Activated CD4-positive, alpha-beta T cell treated with anti-CD3 and anti-CD28 coated beads, Interleukin-2, amount 10 ng/mL, durations not matched to agents 7 days and 5 days (primary cell): ENCODE measurements around the gene ZW10. TPM values are rescaled to one million over a fixed set of nuclear protein-coding genes. Genes with fewer than 3 reads are reported as not detected.

Experiments used
- CTCF ChIA-PET: fragments of 350-600 bp; sonication (Branson Sonifier 250); formaldehyde crosslinking; loops from one replicate; lab custom pipeline; 2021; ENCODE audit warnings: antibody characterized with exemption; lab: Charles Lee
- POLR2A ChIA-PET: fragments of 350-600 bp; sonication (Branson Sonifier 250); formaldehyde crosslinking; loops from one replicate; lab custom pipeline; 2021; ENCODE audit warnings: antibody characterized with exemption; lab: Charles Lee
- DNase-seq: peaks from one replicate; pipeline ENCODE4 v3.0.0-alpha.2; 2020
- H3K27ac Mint-ChIP-seq: one replicate; pipeline ENCODE4 v1.8.0; 2021; ENCODE audit warnings: mild to moderate bottlenecking, moderate library complexity, mixed read lengths
- H3K27me3 Mint-ChIP-seq: one replicate; pipeline ENCODE4 v1.8.0; 2021; ENCODE audit warnings: mixed read lengths
- H3K36me3 Mint-ChIP-seq: one replicate; pipeline ENCODE4 v1.8.0; 2021; ENCODE audit warnings: low read depth, mixed read lengths
- H3K4me1 Mint-ChIP-seq: one replicate; pipeline ENCODE4 v1.8.0; 2021; ENCODE audit warnings: mixed read lengths
- H3K4me3 Mint-ChIP-seq: one replicate; pipeline ENCODE4 v1.8.0; 2021; ENCODE audit warnings: mild to moderate bottlenecking, moderate library complexity, mixed read lengths
- H3K9me3 Mint-ChIP-seq: one replicate; pipeline ENCODE4 v1.8.0; 2021; ENCODE audit warnings: mixed read lengths
- total RNA-seq, 2 experiments: library from RNA; stranded (reverse); gene quantifications; one replicate each; pipeline ENCODE4 v1.2.3, GENCODE V29; 2021

The ZW10 gene
- total RNA-seq, 2 experiments from 2014 or later, result 19.9 to 20.8 TPM

DNA sequence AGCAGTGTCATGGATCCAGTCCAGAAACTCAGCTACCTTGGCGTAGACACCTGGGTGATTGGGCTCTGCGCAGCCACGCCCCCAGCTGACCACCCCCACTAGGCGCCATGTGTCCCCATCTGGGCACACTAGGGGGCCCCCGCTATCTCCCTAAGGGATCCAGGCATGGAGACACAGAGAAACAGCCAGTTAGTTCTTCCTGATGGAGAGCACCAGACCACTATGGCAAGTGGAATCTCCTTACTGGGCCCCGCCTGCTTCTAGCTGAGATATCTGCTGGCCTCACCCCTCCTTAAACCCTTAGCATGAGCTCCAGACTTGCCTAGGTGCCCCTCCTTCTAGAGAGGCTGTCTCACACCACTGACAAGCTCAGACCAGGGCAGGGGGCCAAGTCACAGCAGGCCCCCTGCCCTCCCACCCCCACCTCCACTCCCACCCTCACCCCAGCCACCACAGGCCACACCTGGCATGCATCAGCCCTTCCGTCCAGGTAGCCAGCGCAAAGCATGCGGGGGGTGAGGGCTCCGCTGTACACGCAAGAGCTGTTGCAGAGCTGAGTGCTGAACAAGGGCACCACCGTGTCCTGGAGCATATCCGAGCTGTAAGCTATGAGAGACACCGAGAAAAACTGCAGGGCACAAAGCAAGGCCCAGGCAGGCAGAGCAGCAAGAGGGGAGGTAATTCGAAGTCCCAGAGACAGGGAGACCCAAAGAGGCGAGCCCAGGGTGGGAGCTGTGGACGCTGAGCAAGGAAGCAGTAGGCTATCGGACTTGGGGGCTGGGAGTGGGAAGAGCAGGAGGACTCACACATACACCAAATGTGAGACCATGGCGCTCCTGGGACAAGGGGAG lies 83.5 kb downstream of the ZW10 start:
- no peak for DNase-seq
- H3K27me3 Mint-ChIP-seq, result no peaks in the 10 kb centered on the region
- no peaks in the 10 kb centered on the region for H3K36me3 Mint-ChIP-seq
- no peak overlapping the region for H3K27ac Mint-ChIP-seq
- POLR2A ChIA-PET, result no interaction called here
- no peak overlapping the region for H3K4me3 Mint-ChIP-seq
- peaks cover 5% of the 10 kb centered on the region for H3K4me1 Mint-ChIP-seq
- no peaks in the 10 kb centered on the region for H3K9me3 Mint-ChIP-seq
- CTCF ChIA-PET, result interaction anchor here (0.7 kb wide), 1 partner anchor 8 kb away, joined by 3 read pairs; no protein-coding TSS in a partner anchor

DNA sequence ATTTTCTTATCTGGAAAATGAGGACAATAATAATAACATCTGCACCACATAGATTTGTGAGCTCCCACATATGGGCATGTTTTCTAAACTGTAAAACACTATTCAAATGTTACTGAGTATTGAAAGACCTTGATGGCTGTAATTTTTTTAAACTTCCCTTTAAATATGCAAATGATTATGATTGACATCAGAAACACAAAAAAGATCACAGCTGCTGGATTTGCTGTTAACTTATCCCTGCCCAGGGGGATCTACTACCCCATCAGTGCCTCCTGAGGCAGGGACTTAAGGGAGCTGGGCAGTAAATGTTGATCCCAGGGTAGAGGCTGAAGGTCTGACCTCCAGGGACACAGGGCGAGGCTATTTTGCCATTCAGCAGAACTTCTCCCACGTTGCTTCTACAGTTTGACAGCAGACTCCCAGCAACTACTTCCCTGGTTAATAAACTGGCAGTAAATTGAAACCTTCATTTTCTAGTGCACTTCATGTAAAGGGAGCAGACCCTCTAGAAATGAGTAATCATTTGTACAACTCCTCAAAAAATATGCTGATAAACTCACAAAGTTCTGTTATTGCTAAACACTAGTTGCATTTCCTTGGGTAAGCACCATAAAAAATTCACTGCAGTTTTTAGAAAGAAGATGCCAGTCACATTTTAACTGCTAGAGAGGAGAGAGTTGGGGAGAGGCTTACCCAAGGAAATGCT lies 87.7 kb downstream of the ZW10 start:
- Mint-ChIP-seq H3K4me3 (no peak overlapping the region), H3K4me1 (peaks cover 5% of the 10 kb centered on the region), H3K27ac (no peak overlapping the region), H3K9me3 (no peaks in the 10 kb centered on the region), H3K27me3 (no peaks in the 10 kb centered on the region), H3K36me3 (no peaks in the 10 kb centered on the region)
- no peak for DNase-seq
- CTCF ChIA-PET, result no interaction called here
- POLR2A ChIA-PET, result no interaction called here

DNA sequence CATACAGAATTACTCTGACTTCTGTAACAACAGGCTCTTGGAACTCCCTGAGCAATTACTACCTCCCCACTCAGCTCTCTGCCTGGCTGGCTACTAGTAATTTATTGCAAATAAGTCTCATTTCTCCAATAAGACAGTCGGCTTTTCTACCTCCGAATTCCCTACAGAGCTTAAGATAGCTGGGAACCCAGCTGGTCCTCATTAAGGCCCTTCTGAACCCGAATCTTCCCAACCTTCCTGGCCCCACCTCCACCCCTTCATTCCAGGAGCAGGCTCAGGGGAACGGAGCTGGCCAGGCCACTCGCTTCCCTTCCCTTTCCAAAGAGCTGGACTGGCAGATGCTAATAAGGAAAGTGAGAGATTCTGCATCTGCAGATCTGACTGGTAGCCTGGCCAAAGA lies 89.0 kb downstream of the ZW10 start:
- H3K4me3 Mint-ChIP-seq, result no peak overlapping the region
- no peaks in the 10 kb centered on the region for H3K36me3 Mint-ChIP-seq
- CTCF ChIA-PET, result no interaction called here
- no peak overlapping the region for H3K27ac Mint-ChIP-seq
- H3K4me1 Mint-ChIP-seq, result peaks cover 5% of the 10 kb centered on the region
- no peaks in the 10 kb centered on the region for H3K9me3 Mint-ChIP-seq
- no peak for DNase-seq
- no peaks in the 10 kb centered on the region for H3K27me3 Mint-ChIP-seq
- POLR2A ChIA-PET, result no interaction called here

DNA sequence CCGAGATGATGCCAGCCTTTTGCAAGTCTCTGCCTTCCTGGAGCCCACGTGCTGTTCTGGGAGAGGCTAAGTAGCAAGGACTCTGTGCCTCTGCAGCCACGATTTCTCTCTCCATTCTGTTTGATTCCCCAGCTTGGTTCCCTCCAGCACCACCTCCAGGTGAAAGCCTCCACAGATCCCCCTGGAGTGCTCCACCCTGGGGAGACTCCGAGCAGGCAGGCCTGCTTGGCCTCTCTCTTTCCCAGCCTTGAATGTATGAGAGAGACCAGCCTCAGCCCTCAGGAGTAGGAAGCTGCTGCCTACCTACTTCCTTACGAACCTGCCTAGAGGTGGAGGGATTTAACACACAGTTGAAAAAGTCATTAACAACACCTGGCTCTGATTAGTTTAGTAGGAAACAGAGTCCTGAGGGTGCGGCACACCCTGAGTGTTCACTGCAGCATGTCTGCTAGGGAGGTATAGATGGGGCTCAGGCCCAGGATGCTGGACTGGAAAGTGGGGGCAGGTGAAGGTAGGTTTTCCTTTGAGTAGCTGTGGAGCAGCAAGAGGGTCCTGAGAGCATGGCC lies 89.9 kb downstream of the ZW10 start:
- ChIA-PET CTCF (no interaction called here), POLR2A (interaction anchor here (0.6 kb wide), 1 partner anchor 155 kb away, joined by 3 read pairs; no protein-coding TSS in a partner anchor)
- no peak overlapping the region for H3K27ac Mint-ChIP-seq
- no peaks in the 10 kb centered on the region for H3K9me3 Mint-ChIP-seq
- no peak for DNase-seq
- H3K36me3 Mint-ChIP-seq, result no peaks in the 10 kb centered on the region
- H3K4me3 Mint-ChIP-seq, result no peak overlapping the region
- H3K27me3 Mint-ChIP-seq, result no peaks in the 10 kb centered on the region
- peaks cover 5% of the 10 kb centered on the region for H3K4me1 Mint-ChIP-seq

Other genes starting within 250 kb of the ZW10 start
- gene TMPRSS5, start 67.4 kb downstream of the ZW10 start, total RNA-seq, result under 1 TPM; 0.52 to 0.64 TPM
- not detected for gene CLDN25, start 6.1 kb upstream of the ZW10 start, total RNA-seq
- gene USP28, start 101.9 kb upstream of the ZW10 start, total RNA-seq, result 10 to 100 TPM; 36.7 to 36.9 TPM
- not detected for gene HTR3B, start 131.1 kb upstream of the ZW10 start, total RNA-seq
- gene HTR3A, start 201.4 kb upstream of the ZW10 start, total RNA-seq, result not detected